ENCODE results near the gene SURF6.
"Not testable (repeated sequence)": the region's sequence is repeated elsewhere in the genome, so short reads cannot be mapped to it uniquely, and the experiment has no call there.

Gene SURF6

DNA sequence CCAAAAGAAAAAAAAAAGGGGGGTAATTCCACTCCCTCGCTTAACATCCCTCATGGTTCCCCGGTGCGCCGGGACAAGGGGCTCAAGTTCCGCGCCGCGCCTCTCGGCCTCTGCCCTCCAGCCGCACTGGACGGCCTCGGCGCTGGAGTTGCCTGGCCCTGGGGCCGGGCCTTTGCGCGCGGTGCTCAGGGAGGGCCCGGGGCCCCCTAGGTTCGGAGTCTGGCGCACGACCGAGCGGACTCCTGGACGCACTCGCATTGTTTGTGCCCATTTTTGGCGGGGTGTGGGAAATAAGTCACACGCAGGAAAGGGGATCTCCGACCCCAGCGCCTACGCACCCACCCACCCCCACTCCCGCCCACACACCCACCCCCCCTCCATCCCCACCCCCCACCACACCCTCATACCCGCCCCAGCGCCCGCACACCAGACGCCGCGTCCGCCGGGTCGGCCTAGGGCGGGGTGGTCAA, 11.6 kb upstream of the SURF6 start:
- peak in 4 of 5 donors; percentile 37 to 45 (median 40) for DNase-seq

DNA sequence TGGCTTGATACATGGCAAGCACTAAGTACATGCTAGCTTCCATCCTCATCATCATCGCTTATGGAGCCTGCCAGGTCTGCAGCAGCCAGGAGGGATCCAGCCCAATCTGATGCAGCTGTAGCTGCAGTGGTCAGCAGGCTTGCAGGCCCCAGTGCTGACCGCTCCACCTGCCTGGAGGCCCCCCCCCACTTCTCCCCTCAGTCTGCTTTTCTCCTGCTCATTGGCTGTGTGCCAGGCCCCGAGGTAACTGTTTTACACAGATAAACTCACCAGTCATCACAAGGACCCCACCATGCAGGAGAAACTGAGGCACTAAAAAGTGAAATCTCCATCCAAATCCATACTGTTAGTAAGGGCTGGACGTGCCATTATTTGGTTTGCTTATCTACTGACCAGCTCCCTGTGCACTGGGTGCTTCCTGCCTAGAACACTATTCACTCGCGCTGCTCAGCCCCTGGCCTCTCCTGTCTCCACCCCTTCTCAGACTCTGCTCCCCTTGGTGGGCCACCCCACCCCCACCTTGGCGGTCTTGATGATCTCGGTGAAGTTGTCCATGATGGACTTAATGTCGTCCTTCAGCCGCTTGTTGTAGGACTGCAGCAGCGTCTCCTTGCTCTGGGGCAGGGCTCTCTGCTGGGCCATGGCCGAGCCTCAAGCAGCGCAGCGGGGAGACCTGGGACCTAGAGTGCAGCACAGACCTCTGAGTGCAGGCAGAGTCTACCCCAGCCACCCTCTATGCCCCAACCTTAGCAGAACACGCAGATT, 10.2 kb upstream of the SURF6 start:
- no peak for DNase-seq

DNA sequence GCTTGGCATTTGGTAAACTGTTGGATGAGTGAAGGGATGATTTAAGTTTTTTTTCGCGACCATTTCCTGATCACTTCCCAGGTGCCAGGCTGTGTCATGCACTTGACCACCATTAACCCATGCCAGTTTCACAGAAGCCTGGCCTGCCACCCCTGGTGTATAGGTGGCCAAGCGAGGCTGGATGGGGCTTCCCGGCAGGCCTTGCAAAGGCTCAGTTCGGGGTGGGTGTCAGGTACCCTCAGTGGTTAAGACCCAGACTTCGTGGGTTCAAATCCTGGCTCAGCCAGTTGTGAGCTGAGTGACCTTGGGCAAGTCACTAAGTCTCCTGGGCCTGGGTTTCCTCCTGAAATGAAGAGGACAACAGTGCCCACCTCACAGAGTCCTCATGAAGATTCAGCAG, 9.6 kb upstream of the SURF6 start:
- DNase-seq, result no peak

DNA sequence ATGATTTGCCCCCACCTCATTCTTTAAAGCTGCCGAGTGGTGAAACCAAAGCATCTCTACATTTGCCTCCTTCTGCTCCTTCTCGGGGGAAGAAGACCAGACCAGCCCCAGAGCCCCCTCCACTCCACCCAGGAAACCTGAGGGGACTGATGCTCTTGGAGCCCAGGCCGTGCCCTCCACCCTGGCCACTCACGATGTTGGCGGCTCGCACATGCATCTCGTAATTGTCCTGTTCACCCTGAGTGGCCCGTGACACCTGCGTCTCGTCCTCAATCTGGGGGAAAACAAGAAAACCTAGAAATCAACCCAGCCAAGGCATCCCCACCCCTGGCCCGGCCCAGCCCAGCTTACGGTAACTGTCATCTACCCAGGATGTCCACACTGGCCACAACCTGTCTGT, 9.0 kb upstream of the SURF6 start:
- DNase-seq, result no peak

DNA sequence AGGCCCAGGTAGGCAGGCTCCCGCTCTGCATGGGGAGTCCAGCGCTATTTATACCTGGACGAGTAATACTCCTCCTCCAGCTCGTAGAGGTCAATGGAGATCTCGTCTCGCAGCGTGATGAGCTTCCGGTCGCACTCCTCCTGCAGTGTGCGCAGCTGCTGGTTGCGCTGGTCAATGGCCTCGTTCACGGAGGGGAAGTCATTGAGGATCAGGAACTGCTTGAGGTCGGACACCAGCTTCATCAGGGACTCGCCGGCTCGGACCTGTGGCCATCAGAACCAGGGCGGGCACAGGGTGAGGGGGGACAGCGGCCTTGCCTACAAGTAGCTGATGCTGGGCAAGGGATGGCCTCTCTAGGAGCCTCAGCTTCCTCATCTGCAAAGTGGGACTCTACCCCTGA, 8.1 kb upstream of the SURF6 start:
- DNase-seq, result no peak

DNA sequence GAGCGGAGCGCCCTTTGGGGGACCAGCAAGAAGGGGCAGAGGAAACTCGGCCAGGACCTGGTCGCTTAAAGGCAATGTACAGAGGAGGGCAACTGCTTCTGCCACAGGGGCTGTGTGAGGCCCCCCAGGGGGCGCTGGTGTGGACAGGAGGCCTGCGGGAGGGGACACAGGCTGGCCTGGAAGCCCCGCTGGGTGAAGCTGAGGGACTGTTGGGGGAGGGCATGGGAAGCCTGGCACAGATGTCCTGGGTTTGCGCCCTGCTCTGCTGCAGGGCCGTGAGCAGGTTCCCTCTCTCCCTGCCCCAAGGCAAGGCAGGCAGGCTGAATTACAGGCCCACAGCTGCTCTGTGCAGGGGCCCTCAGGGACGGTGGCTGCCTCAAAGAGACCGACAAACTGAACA, 6.6 kb upstream of the SURF6 start:
- DNase-seq, result no peak

DNA sequence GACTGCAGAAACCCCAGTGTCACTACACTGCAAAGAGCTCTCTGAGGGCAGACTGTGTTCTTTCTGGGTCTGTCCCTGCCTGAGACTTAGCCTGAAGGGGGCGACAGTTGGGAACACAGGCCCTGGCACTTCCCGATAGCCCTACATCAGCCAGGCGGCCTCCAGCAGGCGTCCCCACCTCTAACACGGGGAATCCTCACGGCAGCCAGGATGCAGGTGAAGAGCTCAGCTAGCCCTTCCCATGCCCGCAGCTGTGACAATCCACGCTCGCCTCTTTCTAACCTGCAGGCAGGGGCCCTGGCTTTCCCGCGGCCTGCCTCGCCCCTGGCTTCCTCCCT, 6.0 kb upstream of the SURF6 start:
- no peak for DNase-seq

DNA sequence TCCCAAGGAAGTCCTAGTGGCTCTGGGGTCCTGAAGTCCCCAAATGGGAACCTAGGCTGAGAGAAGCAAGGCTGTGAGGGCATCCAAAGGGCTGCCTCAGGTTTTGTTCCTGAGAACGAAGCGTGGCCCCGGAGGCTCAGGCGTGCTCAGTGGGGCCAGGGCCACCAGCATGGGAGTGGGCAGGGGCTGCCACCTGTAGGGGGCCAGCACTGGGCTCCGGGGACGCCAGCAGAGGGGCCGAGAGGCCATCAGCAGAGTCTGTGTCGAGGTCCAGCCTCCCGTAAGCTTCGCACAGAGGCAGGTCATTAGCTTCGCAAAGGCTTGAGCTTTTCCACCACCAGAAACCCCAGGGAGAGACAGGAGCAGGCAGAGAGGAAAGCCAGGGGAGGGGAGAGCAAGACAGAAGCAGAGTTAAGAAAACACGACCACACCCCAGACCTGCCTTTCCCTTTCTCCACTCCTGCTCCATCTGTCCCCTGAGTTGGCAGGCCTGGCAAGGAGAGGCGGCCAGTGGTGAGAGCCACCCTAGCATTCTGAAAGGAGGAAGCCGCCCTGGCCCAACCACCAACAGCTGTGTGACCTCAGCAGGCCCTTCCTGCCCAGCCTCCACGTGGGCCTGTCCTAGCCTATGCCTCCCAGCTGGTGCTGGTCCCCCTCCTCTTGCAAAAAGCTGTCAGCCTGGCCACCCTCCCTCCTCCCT, 5.5 kb upstream of the SURF6 start:
- DNase-seq, result no peak

DNA sequence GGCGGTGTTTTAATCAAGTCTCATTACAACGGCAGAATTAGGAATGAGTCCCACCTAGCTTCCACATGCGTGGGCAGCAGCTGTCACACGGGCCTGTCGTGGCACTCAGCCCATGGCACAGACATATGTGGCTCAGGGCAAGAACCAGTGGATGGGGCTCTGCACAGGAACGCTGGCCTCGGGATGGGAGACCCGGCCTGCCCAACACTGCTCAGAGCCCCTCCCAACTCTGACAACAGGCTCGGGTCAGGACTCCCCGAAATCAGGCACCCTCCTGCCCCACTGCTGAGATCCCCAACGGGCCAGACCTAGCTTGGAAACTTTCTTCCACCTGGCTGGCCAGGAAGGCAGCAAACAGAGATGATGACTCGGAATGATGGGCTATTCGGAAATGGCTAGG, 4.9 kb upstream of the SURF6 start:
- no peak for DNase-seq

DNA sequence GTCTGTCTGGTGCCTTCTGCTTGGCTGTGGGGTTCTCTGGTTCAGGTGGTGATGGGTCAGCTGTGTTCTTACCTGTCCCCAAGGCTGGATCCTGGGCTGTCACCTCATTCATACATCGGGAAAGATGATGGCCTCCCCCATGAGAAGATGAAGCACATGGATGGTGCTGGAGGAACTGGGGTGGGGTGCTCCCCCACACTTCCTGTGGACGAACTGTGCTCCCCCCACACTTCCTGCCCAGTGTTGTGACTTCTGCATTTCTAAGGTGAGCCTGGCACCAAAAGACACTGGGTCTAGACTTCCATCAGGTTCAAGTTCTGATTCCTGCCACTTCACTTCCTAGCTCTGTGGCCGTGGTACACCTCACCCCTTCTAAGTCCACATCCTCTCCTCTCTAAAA, 4.3 kb upstream of the SURF6 start:
- DNase-seq, result no peak

DNA sequence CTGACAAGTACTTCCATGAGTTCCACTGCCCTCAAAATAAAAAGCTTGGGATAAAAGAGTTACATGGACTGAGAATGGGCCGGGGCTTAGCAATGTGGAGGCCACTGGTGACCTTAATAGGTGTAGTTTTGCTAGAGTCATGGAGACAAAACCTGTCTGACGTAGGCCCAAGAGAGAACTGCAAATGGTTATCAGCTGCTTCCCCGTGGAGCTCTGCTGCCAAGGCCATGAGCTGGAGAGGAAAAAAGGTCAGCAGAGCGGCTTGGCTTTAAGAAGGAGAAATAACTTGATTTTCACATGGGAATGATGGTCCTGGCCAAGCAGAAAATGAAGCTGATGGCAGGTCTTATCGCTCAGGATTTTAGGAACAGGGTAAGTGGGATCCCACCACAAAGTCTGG, 3.7 kb upstream of the SURF6 start:
- DNase-seq, result no peak

DNA sequence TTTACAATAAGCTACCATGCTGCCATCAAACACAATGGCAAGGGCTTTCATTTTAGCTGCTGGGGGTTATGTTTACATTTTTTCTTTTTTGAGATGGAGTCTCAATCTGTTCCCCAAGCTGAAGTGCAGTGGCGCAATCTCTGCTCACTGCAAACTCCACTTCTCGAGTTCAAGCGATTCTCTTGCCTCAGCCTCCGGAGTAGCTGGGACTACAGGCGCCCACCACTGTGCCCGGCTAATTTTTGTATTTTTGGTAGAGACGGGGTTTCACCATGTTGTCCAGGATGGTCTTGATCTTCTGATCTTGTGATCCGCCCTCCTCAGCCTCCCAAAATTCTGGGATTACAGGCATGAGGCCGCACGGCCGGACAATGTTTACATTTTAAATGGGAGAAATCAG, 1.1 kb downstream of the SURF6 start:
- not testable (repeated sequence) for DNase-seq

DNA sequence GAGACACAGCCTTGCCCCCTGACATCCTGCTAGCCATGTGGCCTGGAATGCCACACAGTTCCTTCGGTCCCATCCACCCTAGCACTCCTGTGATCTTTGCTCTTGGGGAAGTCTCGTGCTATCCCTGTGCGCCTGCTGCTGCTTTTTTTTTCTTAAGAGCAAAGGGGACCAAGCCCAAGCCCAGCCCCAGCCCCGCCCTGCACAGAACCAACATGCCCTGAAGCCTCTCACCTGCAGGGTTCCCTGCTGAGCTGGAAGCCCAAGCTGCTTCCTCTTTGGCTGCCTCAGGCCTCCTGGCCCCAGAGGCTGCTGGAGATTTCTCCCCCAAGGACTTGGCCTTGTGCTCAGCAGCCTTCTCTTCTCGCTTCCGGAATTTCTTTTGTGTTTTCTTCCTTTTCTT, 1.8 kb downstream of the SURF6 start:
- no peak for DNase-seq

DNA sequence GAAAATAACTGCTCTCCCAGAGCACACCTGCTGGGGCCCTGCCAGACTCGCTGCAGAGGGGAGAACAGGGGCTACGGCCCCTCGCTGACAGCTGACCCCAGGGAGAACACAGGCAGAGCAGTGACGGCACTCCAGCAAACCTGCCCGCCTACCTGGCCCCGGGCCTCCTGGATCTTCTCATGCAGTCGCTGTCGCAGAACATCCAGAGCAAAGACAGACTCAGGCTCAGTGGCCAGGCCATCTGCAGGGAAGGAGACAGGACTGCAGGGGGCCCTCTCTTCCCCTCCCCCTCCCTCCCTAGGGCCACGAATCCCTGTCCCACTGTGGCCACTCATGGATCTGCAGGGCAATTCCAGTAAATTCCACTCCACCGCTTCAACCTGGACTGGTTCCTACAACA, 2.4 kb downstream of the SURF6 start:
- no peak for DNase-seq

DNA sequence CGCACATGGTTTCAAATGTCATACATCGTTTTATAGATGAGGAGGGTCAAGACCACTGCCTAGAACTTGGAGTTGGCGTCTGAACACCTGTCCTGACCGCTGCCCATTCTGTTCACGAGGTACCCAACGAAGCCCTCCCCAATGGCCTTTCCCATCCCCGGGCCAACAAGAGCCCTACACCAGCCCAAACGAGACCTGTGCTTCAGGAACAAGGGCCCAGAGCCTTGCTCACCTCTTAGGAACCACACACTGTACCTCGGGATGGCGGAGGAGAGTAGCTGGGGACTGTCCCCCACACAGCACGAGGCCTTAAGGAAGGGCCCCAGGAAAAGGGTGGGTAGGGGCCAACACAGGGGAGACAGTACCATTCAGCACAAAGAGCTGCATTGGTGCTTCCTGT, 3.0 kb downstream of the SURF6 start:
- no peak for DNase-seq

DNA sequence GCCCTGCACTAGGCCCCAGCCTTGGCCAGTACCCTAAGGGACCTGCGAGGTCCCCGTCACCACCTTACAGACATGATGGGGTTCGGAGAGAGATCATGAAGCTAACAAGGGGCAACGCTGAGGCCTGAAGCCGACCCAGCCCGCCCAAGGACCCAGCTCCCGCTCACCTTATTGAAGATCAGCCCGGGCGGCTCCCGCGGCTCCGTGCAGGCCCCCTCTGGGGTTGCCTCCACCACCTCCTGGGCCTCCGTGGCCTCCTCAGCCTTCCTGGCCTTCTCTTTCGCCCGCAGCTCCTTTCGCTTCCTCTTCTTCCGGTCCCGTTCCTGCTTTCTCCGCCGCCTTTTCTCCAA, 3.6 kb downstream of the SURF6 start:
- no peak for DNase-seq

DNA sequence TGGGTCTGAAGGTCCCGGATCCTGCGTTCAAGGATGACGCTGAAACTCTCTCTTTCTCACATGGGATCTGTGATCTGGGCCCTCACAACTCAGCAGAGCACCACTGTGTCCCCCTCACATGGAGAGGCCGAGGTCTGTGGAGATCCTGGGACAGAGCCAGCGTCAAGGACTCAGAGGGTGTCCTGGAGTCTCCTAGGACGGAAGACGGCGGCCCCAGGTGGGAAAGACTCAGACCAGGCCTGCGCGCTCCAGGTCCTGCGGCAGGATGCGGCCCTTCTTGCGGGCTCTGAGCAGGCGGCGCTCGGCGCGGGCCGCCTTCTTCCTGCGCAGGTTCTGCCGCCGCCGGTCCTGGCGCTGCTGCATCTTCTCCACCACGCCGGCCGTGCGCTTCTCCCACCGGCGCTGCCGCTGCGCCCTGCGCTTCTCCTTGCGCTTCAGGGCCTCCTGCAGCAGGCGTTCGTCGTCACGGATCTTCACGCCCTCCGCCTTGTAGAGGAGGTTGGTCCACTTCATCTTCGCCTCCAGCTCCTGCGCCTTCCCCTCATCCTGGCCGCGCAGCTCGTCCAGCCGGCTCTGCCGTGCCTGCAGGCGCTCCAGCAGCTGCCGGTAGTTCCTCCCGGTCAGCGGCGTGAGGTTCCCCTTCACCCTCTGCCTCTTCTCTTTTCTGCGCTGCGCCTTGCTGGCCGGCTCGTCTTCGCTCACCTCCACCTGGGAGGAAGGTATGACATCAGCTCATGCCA, 4.2 kb downstream of the SURF6 start:
- DNase-seq, result no peak

DNA sequence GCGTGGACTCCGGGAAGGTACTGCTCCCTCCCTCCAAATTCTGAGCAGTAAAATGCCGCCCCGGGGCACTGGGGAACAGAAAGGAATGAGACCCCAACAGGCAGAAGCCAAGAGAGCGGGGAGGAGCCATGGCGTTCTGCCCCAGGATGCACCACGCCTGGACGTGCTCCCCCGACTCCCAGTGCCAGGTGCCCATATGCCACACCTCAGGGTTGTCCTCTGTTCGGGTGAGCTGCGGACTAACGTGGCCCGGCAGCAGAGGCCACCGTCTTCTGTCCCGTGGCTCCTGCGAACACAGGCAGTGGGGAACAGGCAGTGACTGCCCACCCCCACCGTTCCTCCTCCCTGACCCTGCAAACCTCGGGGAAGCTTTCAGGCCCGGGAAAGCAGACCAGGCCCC, 4.8 kb downstream of the SURF6 start:
- DNase-seq, result no peak

DNA sequence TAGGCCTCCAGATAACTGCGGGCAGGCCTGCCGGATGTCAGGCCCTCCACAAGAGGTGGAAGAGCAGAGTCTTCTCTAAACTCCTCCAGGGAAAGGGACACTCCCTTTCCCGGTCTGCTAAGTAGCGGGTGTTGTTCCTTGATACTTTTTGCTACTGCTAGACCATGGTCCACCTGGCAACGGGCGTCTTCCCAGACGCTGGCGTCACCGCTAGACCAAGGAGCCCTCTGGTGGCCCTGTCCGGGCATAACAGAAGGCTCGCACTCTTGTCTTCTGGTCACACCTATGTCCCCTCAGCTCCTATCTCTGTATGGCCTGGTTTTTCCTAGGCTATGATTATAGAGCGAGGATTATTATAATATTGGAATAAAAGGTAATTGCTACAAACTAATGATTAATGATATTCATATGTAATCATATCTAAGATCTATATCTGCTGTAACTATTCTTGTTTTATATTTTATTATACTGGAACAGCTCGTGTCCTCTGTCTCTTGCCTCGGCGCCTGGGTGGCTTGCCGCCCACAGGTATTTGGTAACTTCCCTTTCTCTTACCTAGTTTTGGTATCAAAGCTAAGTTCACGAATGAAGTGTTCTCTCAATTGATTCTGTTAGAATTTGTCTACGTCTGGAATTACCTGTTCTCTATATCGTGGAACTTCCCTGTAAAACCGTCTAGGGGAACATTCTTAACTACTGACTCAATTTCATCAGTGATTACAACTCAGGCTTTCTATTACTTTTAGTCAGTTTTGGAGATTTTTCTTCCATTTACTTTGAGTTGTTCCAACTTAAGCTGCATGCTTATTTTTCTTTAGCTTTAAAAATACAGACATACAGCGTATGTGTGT, 6.5 kb downstream of the SURF6 start:
- not testable (repeated sequence) for DNase-seq

DNA sequence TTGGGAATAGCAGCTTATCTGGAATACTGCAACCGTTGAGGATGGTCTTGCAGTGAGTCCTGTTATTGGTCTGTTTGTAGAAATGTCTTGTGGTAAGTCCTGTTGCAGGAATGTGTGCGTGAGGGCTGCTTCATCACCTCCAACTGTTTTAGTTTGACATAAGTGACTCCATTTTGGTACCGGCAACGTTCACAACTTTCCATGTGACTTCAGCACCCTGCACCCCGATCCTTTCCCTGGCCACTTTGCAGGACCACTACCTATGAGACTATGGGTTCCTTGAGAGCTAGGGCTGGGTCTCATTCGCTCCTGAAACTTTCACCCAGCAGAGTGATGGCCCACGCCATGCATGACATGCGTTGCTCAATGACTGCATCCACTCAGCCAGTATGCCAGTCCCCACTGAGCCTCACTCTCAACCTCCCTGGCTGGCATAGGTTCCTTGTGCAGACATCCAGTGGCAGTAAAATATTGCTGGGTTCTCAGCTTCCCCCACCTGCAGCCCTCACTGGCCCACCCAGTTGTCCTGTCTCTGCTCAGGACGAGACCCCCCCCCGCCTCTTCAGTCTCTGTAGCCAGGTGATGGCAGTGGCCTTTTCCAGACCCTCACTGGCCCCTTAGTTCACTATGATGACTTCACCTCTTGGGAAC, 8.0 kb downstream of the SURF6 start:
- no peak for DNase-seq

DNA sequence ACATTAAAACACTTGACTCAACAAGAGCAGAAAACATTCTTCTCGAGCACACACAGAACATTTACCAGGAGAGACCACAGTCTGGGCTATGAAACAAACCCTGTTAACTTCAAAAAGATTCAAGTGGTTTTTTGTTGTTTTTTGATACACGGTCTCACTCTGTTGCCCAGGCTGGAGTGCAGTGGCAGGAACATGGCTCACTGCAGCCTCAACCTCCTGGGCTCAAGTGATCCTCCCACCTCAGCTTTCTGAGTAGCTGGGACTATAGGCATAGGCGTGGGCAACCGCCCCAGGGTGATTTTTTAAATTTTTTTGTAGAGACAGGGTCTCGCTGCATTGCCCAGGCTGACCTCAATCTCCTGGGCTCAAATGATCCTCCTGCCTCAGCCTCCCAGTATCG, 9.0 kb downstream of the SURF6 start:
- DNase-seq, result not testable (repeated sequence)

DNA sequence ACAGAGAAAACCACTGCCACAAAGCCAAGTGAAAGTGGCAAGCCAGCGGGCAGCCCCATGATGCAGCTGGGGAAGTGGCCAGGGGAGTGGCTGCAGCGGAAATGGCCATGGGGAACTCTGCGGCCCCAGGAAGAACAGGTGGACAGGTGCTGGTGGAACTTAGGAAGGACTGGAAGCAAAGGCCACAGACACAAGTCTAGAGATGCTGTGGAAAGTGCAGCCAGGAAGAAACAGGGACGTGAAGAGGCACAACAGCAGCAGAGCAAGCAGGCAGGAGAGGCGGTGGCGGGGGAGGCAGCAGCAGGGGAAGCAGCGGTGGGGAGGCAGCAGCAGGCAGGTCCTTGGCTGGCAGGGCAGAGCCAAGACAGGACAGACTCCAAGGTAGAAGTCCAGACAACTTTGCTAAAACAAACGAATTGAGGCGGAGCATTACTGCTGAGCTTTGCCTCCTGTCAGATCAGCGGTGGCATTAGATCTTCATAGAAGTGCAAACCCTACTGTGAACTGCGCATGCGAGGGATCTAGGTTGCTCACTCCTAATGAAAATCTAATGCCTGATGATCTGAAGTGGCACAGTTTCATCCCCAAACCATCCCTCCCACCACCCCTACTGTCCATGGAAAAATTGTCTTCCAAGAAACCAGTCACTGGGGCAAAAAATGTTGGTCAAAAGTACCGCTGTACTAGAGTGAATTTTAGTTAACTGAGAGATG, 11.8 kb downstream of the SURF6 start:
- DNase-seq, result no peak
